Endothelial cell of umbilical vein (primary cell): Measurements from ENCODE around the gene MID1IP1. TPM values are rescaled to one million over a fixed set of nuclear protein-coding genes. Genes with fewer than 3 reads are reported as not detected.

Experiments used
- BruUV-seq: library from RNA; stranded (reverse); fragments of 400-500 nt; replicated peaks from 2 replicates; lab custom pipeline; 2021; lab: Mats Ljungman, UMichigan
- CTCF ChIA-PET: fragments of 300-600, 350-600 bp; sonication (Branson Sonifier 250); formaldehyde crosslinking; loops from one replicate; lab custom pipeline; 2021; ENCODE audit warnings: antibody characterized with exemption, inconsistent platforms; lab: Charles Lee
- POLR2A ChIA-PET: fragments of 300-600, 350-600 bp; sonication (Branson Sonifier 250); formaldehyde crosslinking; loops from one replicate; lab custom pipeline; 2021; ENCODE audit warnings: antibody characterized with exemption, inconsistent platforms; lab: Charles Lee
- DNase-seq: peaks from one replicate; pipeline ENCODE4 v3.0.0-alpha.2; 2011; ENCODE audit warnings: low read depth, low spot score
- FAIRE-seq: peaks from 2 replicates; lab custom pipeline; 2011; peaks lifted over from hg19 to GRCh38; lab: Jason Lieb, UNC
- H2AFZ ChIP-seq: 2 replicates; pipeline ENCODE4 v1.6.0; 2012; ENCODE audit warnings: low read depth, low read length, control low read depth, inconsistent platforms
- H3K27ac ChIP-seq: 2 replicates; pipeline ENCODE4 v1.5.1; 2011; ENCODE audit warnings: low read depth, mild to moderate bottlenecking, control low read depth, low read length, moderate library complexity; ENCODE audit not compliant: insufficient read depth
- H3K27me3 ChIP-seq, 2 experiments: 2 replicates each; pipeline versions ENCODE4 v1.6.0 to v1.6.1; 2011; ENCODE audit warnings: low read length in 2 of 2, mixed read lengths in 1 of 2; ENCODE audit not compliant: control insufficient read depth in 2 of 2, insufficient read depth in 2 of 2
- H3K36me3 ChIP-seq, 2 experiments: 2 replicates in 1 of 2; 3 replicates in 1 of 2; pipeline ENCODE4 v1.5.1; 2011; ENCODE audit warnings: low read length in 2 of 2, mild to moderate bottlenecking in 1 of 2, moderate library complexity in 1 of 2; ENCODE audit not compliant: control insufficient read depth in 2 of 2, insufficient read depth in 2 of 2; ENCODE audit errors: extremely low read depth in 1 of 2
- H3K4me1 ChIP-seq: 3 replicates; pipeline ENCODE4 v1.5.1; 2011; ENCODE audit warnings: mild to moderate bottlenecking, low read length; ENCODE audit not compliant: control insufficient read depth, insufficient read depth; ENCODE audit errors: extremely low read depth
- H3K4me2 ChIP-seq: 2 replicates; pipeline ENCODE4 v1.6.1; 2011; ENCODE audit warnings: low read length, control low read depth, mixed read lengths; ENCODE audit not compliant: insufficient read depth
- H3K4me3 ChIP-seq, 3 experiments: fragments of 200-600 bp in 1 of 3; sonication (generic), shearing (Covaris generic) in 1 of 3; replicated peaks in 1 of 3; 2 replicates each; pipeline ENCODE4 v1.5.1; 2011 to 2016; ENCODE audit warnings: control low read depth in 3 of 3, low read length in 3 of 3, mild to moderate bottlenecking in 2 of 3, inconsistent platforms in 1 of 3, low read depth in 1 of 3, moderate library complexity in 1 of 3; ENCODE audit not compliant: insufficient read depth in 1 of 3
- H3K79me2 ChIP-seq: 2 replicates; pipeline ENCODE4 v1.6.0; 2012; ENCODE audit warnings: low read length, inconsistent platforms; ENCODE audit not compliant: control insufficient read depth, insufficient read depth
- H3K9ac ChIP-seq: replicated peaks from 2 replicates; pipeline ENCODE3; 2011; ENCODE audit warnings: low read length, control low read depth; ENCODE audit not compliant: insufficient read depth; ENCODE audit errors: extremely low read depth
- H3K9me1 ChIP-seq: replicated peaks from 3 replicates; pipeline ENCODE4 v1.6.0; 2011; ENCODE audit warnings: mild to moderate bottlenecking, low read length; ENCODE audit not compliant: control insufficient read depth, insufficient read depth; ENCODE audit errors: extremely low read depth
- H3K9me3 ChIP-seq: replicated peaks from 2 replicates; pipeline ENCODE4 v1.5.1; 2012; ENCODE audit warnings: low read length, inconsistent platforms; ENCODE audit not compliant: control insufficient read depth, insufficient read depth
- H4K20me1 ChIP-seq: replicated peaks from 2 replicates; pipeline ENCODE3; 2011; ENCODE audit warnings: mild to moderate bottlenecking, low read length; ENCODE audit not compliant: control insufficient read depth, insufficient read depth; ENCODE audit errors: extremely low read depth
- EZH2 ChIP-seq: IDR thresholded peaks from 2 replicates; pipeline ENCODE4 v1.6.1; 2012; ENCODE audit warnings: borderline replicate concordance, low read depth, mild to moderate bottlenecking, moderate library complexity, low read length, inconsistent platforms; ENCODE audit not compliant: severe bottlenecking
- FOS ChIP-seq: IDR thresholded peaks from 2 replicates; pipeline ENCODE4 v1.6.1; 2011; ENCODE audit warnings: mild to moderate bottlenecking, low read length, moderate library complexity, borderline replicate concordance; ENCODE audit not compliant: insufficient read depth
- GATA2 ChIP-seq: IDR thresholded peaks from 2 replicates; pipeline ENCODE4 v1.7.0; 2011; ENCODE audit warnings: low read depth, mild to moderate bottlenecking, moderate library complexity, mixed read lengths, low read length; ENCODE audit not compliant: insufficient read length, insufficient read depth
- JUN ChIP-seq: IDR thresholded peaks from 2 replicates; pipeline ENCODE4 v1.6.1; 2011; ENCODE audit warnings: borderline replicate concordance, low read depth; ENCODE audit not compliant: insufficient read length, insufficient read depth
- MAX ChIP-seq: IDR thresholded peaks from 2 replicates; pipeline ENCODE4 v1.6.1; 2011; ENCODE audit not compliant: insufficient read depth, insufficient read length
- MYC ChIP-seq: IDR thresholded peaks from one replicate; pipeline ENCODE4 v1.6.1; 2011; ENCODE audit warnings: mild to moderate bottlenecking, low read depth, low read length
- POLR2A ChIP-seq: IDR thresholded peaks from 2 replicates; pipeline ENCODE4 v1.6.1; 2012; ENCODE audit warnings: low read depth, mild to moderate bottlenecking, control low read depth, low read length
- POLR2AphosphoS5 ChIP-seq: IDR thresholded peaks from 2 replicates; pipeline ENCODE4 v1.6.1; 2012; ENCODE audit warnings: low read depth, mild to moderate bottlenecking, control low read depth, low read length, moderate library complexity; ENCODE audit not compliant: insufficient read depth
- dilution Hi-C: fragments of 300-500 bp; cut with MboI; formaldehyde crosslinking; loops from one replicate; pipeline ENCODE4 v1.15.0; 2019; ENCODE audit warnings: low sequenced_read_pairs; ENCODE audit not compliant: extremely low pct_ligation_motif_present
- intact Hi-C: fragments of 100-400 bp; cut with micrococcal nuclease; formaldehyde crosslinking; loops from one replicate; pipeline ENCODE4 v1.10.0; 2022
- polyA plus RNA-seq, 4 experiments: library from polyadenylated mRNA; depleted of rRNA in 3 of 4; stranded (reverse) in 3 of 4; unstranded in 1 of 4; fragments of >200 nt; gene quantifications; 2 replicates each; pipeline versions ENCODE4 v1.2.1 to v1.2.3, GENCODE V29; 2011 to 2012; ENCODE audit warnings: missing spikeins in 1 of 4
- total RNA-seq: library from RNA; stranded (reverse); gene quantifications from 2 replicates; pipeline ENCODE4 v1.2.3, GENCODE V29; 2021
- TF ChIP-seq, protein P1 (sequence below), 2 donors: IDR thresholded peaks; 1 replicate in 1 of 2; 2 replicates in 1 of 2; pipeline ENCODE4 v1.5.1; 2011; ENCODE audit warnings: low read length in 2 of 2, mild to moderate bottlenecking in 2 of 2, moderate library complexity in 2 of 2, control low read depth in 1 of 2, inconsistent platforms in 1 of 2, low read depth in 1 of 2; ENCODE audit not compliant: insufficient read depth in 1 of 2; ENCODE audit errors: extremely low read depth in 1 of 2

MID1IP1 gene
- total and polyA plus RNA-seq, 2 donors (not counting 3 experiments of a cell fraction or from before 2014, with no cell fraction given) = 23.2 to 25.1 TPM

GRCh38 chrX:38803588-38804431, 2.6 kb downstream of the MID1IP1 start:
- Histone ChIP-seq H3K36me3 (no peaks in the 10 kb centered on the region), H3K4me2 (peak overlapping the region; percentile 73), H3K4me1 (peaks cover 15% of the 10 kb centered on the region), H3K9me1 (no peaks in the 10 kb centered on the region), H3K79me2 (peaks cover 43% of the 10 kb centered on the region), H3K27me3 (no peaks in the 10 kb centered on the region), H3K27ac (peak overlapping the region; percentile 82), H3K9ac (peak overlapping the region; percentile 82), H3K9me3 (no peaks in the 10 kb centered on the region), H4K20me1 (no peaks in the 10 kb centered on the region), H3K4me3 (peak overlapping the region; percentile 52 to 85 (median 55)), H2AFZ (no peak overlapping the region)
- intact Hi-C loops = loop anchor here (5.0 to 10.0 kb wide), 3 partner anchors 503 to 1371 kb away; no protein-coding TSS in a partner anchor
- FAIRE-seq (no peak), DNase-seq (peak; percentile 67)
- dilution Hi-C loops = no loop called here
- BruUV-seq = no TSS peak
- ChIA-PET POLR2A (no interaction called here), CTCF (no interaction called here)
- TF ChIP-seq MYC (peak; percentile 54), POLR2AphosphoS5 (peak; percentile 13), POLR2A (peak; percentile 37)
- TF ChIP-seq, protein P1, sequence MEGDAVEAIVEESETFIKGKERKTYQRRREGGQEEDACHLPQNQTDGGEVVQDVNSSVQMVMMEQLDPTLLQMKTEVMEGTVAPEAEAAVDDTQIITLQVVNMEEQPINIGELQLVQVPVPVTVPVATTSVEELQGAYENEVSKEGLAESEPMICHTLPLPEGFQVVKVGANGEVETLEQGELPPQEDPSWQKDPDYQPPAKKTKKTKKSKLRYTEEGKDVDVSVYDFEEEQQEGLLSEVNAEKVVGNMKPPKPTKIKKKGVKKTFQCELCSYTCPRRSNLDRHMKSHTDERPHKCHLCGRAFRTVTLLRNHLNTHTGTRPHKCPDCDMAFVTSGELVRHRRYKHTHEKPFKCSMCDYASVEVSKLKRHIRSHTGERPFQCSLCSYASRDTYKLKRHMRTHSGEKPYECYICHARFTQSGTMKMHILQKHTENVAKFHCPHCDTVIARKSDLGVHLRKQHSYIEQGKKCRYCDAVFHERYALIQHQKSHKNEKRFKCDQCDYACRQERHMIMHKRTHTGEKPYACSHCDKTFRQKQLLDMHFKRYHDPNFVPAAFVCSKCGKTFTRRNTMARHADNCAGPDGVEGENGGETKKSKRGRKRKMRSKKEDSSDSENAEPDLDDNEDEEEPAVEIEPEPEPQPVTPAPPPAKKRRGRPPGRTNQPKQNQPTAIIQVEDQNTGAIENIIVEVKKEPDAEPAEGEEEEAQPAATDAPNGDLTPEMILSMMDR (IDR thresholded peaks at IDR 0.05; ENCODE audit: extremely low read depth in 1 of 2, insufficient read depth in 1 of 2, low read depth in 1 of 2, low read length in 2 of 2) = no peak

DNA sequence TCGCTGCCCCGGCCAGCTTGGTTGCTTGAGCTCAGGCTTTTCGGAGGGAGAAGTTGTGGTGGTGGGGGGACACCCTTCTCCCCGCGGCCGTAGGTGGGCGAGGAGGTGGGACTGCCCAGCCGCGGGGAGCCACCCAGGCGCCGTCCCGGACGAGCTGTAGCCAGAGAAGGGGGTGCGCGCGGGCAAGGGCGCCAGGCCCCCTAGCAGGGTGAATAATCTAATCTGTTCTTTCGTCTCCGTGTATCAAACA, 3.1 kb downstream of the MID1IP1 start:
- H3K4me1 ChIP-seq = peaks cover 14% of the 10 kb centered on the region
- no peaks in the 10 kb centered on the region for H3K9me3 ChIP-seq
- no peak for DNase-seq
- no peaks in the 10 kb centered on the region for H3K27me3 ChIP-seq
- dilution Hi-C loops = no loop called here
- H3K4me2 ChIP-seq = peak overlapping the region; percentile 10
- TF ChIP-seq GATA2 (no peak), FOS (no peak), JUN (no peak), POLR2A (no peak), EZH2 (no peak), MAX (no peak), MYC (no peak), POLR2AphosphoS5 (no peak)
- TF ChIP-seq, protein P1 (IDR thresholded peaks at IDR 0.05; ENCODE audit: extremely low read depth in 1 of 2, insufficient read depth in 1 of 2, low read depth in 1 of 2, low read length in 2 of 2) = no peak
- peaks cover 43% of the 10 kb centered on the region for H3K79me2 ChIP-seq
- TSS peak; percentile 39 for BruUV-seq
- FAIRE-seq = no peak
- no peak overlapping the region for H2AFZ ChIP-seq
- ChIA-PET POLR2A (no interaction called here), CTCF (no interaction called here)
- H3K9me1 ChIP-seq = no peaks in the 10 kb centered on the region
- H3K4me3 ChIP-seq = peak overlapping the region; percentile 52 to 85 (median 55)
- no peaks in the 10 kb centered on the region for H4K20me1 ChIP-seq
- H3K9ac ChIP-seq = peak overlapping the region; percentile 82
- intact Hi-C loops = loop anchor here (5.0 to 10.0 kb wide), 3 partner anchors 503 to 1370 kb away; no protein-coding TSS in a partner anchor
- peak overlapping the region; percentile 82 for H3K27ac ChIP-seq
- no peaks in the 10 kb centered on the region for H3K36me3 ChIP-seq
